HCT116 (cell line): ENCODE measurements around the gene GPT2.

Experiments used
- CEBPB ChIP-seq: IDR thresholded peaks from 2 replicates; pipeline ENCODE4 v1.6.1; 2012; ENCODE audit warnings: low read depth
- EZH2 ChIP-seq: fragments of 200-600 bp; sonication (generic); IDR thresholded peaks from 2 replicates; pipeline ENCODE4 v1.6.1; 2017; ENCODE audit warnings: antibody characterized with exemption, mixed run types
- EZH2phosphoT487 ChIP-seq: fragments of 200-600 bp; IDR thresholded peaks from 2 replicates; pipeline ENCODE4 v1.6.1; 2018; ENCODE audit warnings: antibody characterized with exemption, borderline replicate concordance
- POLR2AphosphoS5 ChIP-seq: IDR thresholded peaks from 2 replicates; pipeline ENCODE4 v1.6.1; 2011; ENCODE audit warnings: mild to moderate bottlenecking, low read depth, low read length, moderate library complexity
- RAD21 ChIP-seq: IDR thresholded peaks from 2 replicates; pipeline ENCODE4 v1.6.1; 2012; ENCODE audit warnings: low read depth, mild to moderate bottlenecking
- SIN3A ChIP-seq: IDR thresholded peaks from 2 replicates; pipeline ENCODE4 v1.6.1; 2012; ENCODE audit warnings: low read depth
- SP1 ChIP-seq: IDR thresholded peaks from 2 replicates; pipeline ENCODE4 v1.6.1; 2012; ENCODE audit warnings: low read depth
- TCF7L2 ChIP-seq: IDR thresholded peaks from 2 replicates; pipeline ENCODE4 v1.7.0; 2011; ENCODE audit warnings: borderline replicate concordance, inconsistent platforms; ENCODE audit not compliant: insufficient read depth, insufficient read length; ENCODE audit errors: extremely low read depth
- YY1 ChIP-seq: IDR thresholded peaks from 2 replicates; pipeline ENCODE4 v1.6.1; 2011; ENCODE audit warnings: low read length, low read depth, moderate library complexity, mild to moderate bottlenecking; ENCODE audit not compliant: insufficient replicate concordance; ENCODE audit errors: extremely low read depth
- ZFX ChIP-seq: fragments of 450-650 bp; IDR thresholded peaks from 2 replicates; pipeline ENCODE4 v1.6.1; 2017
- ZNF274 ChIP-seq: fragments of 200-500 bp; sonication (Bioruptor generic); IDR thresholded peaks from 2 replicates; pipeline ENCODE4 v1.6.1; 2014; ENCODE audit warnings: mild to moderate bottlenecking, low read depth, low read length, inconsistent platforms
- TF ChIP-seq, protein P1 (sequence below), 3 experiments: fragments of 200-600 bp in 1 of 3; sonication (generic) in 1 of 3; IDR thresholded peaks in 2 of 3; conservative IDR thresholded peaks in 1 of 3; 2 replicates each; pipeline ENCODE4 v1.5.1; 2012 to 2017; ENCODE audit warnings: low read depth in 2 of 3, low read length in 2 of 3, antibody characterized with exemption in 1 of 3, borderline replicate concordance in 1 of 3, control low read depth in 1 of 3, mild to moderate bottlenecking in 1 of 3, mixed read lengths in 1 of 3, mixed run types in 1 of 3, moderate library complexity in 1 of 3; ENCODE audit not compliant: insufficient read depth in 1 of 3
- TF ChIP-seq, protein P2 (sequence below): IDR thresholded peaks from 2 replicates; pipeline ENCODE4 v1.6.1; 2012; ENCODE audit warnings: low read depth
- TF ChIP-seq, protein P3 (sequence below): IDR thresholded peaks from 2 replicates; pipeline ENCODE4 v1.6.1; 2012

DNA sequence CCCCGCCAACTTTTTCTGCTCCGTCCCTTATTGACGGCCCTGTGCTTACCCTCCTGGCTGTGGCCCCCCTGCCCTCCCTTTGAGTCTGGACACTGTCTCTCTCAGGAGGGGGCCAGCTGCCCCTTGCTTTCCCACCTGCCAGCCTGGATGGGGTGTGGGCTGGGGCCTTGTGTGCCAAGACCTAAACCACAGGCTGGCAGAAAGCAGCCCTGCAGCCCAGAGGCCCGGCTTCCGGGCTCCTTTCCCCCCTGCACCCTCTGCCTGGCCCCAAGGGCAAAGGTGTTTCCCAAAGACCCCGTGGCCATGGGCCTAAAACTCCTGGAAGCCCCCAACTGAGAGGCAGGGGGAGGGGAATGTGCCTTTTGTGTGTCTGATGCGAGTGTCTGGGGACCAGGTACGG lies 17.5 kb downstream of the GPT2 start:
- TF ChIP-seq, protein P1, sequence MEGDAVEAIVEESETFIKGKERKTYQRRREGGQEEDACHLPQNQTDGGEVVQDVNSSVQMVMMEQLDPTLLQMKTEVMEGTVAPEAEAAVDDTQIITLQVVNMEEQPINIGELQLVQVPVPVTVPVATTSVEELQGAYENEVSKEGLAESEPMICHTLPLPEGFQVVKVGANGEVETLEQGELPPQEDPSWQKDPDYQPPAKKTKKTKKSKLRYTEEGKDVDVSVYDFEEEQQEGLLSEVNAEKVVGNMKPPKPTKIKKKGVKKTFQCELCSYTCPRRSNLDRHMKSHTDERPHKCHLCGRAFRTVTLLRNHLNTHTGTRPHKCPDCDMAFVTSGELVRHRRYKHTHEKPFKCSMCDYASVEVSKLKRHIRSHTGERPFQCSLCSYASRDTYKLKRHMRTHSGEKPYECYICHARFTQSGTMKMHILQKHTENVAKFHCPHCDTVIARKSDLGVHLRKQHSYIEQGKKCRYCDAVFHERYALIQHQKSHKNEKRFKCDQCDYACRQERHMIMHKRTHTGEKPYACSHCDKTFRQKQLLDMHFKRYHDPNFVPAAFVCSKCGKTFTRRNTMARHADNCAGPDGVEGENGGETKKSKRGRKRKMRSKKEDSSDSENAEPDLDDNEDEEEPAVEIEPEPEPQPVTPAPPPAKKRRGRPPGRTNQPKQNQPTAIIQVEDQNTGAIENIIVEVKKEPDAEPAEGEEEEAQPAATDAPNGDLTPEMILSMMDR (IDR thresholded peaks at IDR 0.05 in 2 of 3, conservative IDR thresholded peaks at IDR 0.05 in 1 of 3; ENCODE audit: borderline replicate concordance in 1 of 3, insufficient read depth in 1 of 3, low read depth in 2 of 3, low read length in 2 of 3): no peak
- TF ChIP-seq TCF7L2: no peak
- TF ChIP-seq, protein P2, sequence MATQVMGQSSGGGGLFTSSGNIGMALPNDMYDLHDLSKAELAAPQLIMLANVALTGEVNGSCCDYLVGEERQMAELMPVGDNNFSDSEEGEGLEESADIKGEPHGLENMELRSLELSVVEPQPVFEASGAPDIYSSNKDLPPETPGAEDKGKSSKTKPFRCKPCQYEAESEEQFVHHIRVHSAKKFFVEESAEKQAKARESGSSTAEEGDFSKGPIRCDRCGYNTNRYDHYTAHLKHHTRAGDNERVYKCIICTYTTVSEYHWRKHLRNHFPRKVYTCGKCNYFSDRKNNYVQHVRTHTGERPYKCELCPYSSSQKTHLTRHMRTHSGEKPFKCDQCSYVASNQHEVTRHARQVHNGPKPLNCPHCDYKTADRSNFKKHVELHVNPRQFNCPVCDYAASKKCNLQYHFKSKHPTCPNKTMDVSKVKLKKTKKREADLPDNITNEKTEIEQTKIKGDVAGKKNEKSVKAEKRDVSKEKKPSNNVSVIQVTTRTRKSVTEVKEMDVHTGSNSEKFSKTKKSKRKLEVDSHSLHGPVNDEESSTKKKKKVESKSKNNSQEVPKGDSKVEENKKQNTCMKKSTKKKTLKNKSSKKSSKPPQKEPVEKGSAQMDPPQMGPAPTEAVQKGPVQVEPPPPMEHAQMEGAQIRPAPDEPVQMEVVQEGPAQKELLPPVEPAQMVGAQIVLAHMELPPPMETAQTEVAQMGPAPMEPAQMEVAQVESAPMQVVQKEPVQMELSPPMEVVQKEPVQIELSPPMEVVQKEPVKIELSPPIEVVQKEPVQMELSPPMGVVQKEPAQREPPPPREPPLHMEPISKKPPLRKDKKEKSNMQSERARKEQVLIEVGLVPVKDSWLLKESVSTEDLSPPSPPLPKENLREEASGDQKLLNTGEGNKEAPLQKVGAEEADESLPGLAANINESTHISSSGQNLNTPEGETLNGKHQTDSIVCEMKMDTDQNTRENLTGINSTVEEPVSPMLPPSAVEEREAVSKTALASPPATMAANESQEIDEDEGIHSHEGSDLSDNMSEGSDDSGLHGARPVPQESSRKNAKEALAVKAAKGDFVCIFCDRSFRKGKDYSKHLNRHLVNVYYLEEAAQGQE: no peak
- TF ChIP-seq, protein P3, sequence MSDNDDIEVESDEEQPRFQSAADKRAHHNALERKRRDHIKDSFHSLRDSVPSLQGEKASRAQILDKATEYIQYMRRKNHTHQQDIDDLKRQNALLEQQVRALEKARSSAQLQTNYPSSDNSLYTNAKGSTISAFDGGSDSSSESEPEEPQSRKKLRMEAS: no peak
- TF ChIP-seq ZNF274: no peak
- no peak for TF ChIP-seq RAD21
- no peak for TF ChIP-seq POLR2AphosphoS5
- TF ChIP-seq CEBPB: no peak
- TF ChIP-seq EZH2: no peak
- no peak for TF ChIP-seq SP1
- TF ChIP-seq EZH2phosphoT487: no peak
- TF ChIP-seq YY1: no peak
- TF ChIP-seq SIN3A: no peak
- TF ChIP-seq ZFX: no peak
